SW480 (cell line): Measurements from ENCODE around the gene HOXD12.
A peak's percentile ranks its signal among the peaks of the same experiment; 100 is the strongest.

Source experiments
- DNase-seq: peaks from one replicate; pipeline ENCODE4 v3.0.0-alpha.2; 2016; ENCODE audit warnings: low spot score

HOXD12 gene

GRCh38 chr2:176092270-176093144 lies 7.1 kb upstream of the HOXD12 start, which contains the start of gene HOXD13:
HOXD13 (plus strand) TSS chr2:176092721; CDS start chr2:176092891, 170 bp downstream.
- DNase-seq = peak; percentile 41

GRCh38 chr2:176093145-176093897 lies 6.3 kb upstream of the HOXD12 start:
- DNase-seq = peak; percentile 67

- no peak for DNase-seq
Observed at GRCh38 chr2:176093898-176094249, 5.7 kb upstream of the HOXD12 start.

GRCh38 chr2:176094349-176094748 lies 5.2 kb upstream of the HOXD12 start:
- DNase-seq = no peak

DNA sequence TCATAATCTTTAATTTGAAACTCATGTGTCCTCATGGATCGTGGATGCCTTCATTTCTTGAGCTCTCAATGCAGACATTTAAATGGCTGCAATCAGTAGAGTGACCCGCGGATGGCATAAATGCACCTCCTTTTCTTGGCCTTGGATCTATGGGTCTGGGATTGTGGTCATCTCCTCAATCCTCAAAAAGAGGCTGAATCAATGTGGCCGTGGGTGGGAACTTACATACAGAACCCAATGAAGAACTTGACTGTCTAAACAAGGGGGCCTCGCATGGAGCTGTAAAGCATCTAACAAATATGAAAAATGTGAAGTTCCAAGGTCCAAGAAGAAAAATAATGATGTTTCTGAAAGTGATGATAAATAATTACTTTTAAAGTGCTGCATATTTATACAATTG lies 4.2 kb upstream of the HOXD12 start:
- no peak for DNase-seq

GRCh38 chr2:176096243-176096985 lies 3.2 kb upstream of the HOXD12 start:
- no peak for DNase-seq

DNA sequence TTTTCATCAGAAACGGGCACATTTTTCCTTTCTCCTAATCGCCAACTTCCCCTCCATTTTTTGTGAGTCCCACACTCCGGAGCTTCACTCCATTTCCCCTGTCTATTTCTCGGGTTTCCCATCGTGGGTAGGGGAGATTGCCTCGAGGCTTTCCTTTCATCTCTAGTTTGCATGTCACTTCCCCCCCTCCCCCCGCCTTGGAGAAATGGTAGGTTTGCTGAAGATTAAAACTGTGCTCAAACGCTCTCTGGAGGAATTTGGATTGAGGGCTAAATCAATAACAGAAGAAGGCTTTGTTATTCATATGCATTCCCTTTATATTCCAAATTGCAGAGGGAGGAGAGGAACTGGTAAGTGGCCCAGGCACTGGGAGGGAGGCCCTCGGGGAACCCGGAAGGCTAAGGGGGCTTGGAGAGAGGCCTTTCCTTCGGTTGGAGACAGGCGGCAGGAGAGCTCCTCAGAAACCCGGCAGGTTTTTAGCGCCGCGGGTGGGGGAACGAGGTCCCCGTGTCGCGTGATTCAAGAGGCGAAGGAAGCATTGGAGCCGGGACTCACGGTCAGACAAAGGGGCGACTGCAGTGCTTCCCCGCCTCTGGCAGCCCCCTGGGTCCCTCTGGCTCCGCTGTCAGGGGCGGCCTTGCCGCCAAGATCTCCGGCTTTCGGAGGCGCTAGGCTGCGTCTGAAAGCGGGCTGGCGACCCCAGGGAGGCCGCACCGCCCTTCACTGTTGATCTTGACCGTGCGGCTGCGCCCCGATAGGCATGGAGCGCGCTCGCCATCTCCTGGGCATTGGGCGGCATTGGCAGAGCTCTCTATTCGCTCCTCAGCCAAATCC lies 2.4 kb upstream of the HOXD12 start:
- peak; percentile 84 for DNase-seq

GRCh38 chr2:176097820-176098365 lies 1.7 kb upstream of the HOXD12 start:
- DNase-seq = no peak

DNA sequence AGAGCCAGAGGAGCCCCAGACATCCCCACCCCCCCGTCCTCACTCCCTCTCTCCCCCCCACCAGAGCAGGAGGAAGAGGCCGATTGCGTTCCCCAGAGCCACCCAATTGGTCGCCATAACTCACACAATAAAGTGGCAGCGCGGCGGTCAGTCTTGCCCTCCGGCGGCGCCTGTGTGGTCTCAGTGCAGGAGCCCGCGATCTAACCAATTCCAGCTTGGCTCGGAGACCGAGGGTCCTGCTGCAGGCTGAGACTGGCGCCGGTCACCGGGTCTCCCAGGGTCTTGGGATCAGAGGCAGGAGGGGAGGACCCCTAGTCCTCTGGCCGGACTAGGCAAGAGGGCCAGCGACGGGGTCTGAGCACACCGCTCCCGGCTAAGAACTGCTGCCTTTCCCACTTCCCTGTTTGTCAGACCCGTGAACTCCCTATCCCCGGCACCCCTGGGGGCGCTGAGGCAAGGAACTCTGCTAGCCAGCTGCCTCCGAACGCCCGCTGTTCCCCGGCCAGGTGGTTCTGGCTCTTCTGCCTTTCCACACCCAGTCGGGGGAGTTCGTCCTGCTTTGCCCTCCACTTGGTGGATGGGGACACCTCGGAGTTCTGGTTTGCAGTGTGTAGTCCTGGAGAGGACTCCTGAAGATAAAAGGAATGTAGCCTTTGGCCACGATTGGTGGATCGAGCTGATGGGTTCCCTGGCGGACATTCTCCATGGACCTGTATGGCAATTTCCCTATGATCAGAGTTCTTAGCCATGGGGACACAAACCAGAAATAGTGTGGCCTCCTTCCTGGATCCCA lies 1.0 kb upstream of the HOXD12 start:
- DNase-seq = no peak

DNA sequence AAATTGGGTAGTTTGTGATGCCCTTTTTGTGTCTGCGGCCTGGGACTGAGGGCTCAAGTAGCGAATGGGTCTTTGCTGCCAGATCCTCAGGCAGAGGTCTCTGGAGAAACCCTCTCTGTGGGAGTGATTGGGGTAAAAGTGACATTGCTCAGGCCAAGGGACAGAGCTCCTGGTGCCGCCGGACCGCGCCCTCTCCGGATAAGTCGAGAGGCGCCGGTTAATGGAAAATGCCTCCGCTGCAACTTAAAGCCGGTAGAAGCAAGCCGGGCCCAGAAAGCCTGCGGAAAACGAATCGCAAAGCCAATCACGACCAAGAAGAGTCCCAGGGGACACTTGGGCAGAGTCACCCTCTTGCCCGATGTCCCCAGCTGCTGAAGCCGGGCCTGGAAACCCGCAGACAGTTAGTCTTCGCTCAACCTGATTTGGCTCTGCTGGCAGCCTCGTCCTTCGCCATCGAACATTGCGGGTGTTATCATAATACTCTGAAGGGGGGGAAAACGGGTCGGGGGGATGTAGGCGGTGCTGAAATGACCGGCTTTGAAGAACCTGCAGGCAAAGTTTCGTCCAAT lies 352 bp upstream of the HOXD12 start:
- no peak for DNase-seq

DNA sequence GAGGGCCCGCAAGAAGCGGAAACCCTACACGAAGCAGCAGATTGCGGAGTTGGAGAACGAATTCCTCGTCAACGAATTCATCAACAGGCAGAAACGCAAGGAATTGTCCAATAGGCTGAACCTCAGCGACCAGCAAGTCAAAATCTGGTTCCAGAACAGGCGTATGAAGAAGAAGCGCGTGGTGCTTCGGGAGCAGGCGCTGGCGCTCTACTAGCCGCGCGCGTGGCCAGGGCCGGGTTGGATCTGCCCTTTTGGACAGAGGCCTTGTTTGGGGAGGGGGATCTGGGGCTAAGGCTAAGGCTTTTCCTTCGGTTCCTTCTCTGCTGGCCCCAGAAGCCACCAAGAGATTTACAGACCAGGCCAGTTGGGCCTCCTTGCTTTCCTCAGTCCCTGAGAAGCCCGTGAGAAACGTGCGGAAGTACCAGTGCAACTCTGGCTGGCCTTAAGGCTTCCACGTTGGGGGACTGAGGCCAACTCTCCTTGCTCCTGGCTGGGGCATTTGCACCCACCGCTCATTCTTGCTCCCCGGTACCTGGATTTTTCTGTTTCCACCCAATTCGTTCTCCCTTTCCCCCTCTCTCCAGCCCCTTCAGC lies 1.0 kb downstream of the HOXD12 start:
- no peak for DNase-seq

GRCh38 chr2:176101216-176101830 lies 1.7 kb downstream of the HOXD12 start:
- DNase-seq = no peak

- no peak for DNase-seq
Observed at GRCh38 chr2:176101842-176102241, 2.2 kb downstream of the HOXD12 start.

- no peak for DNase-seq
Observed at GRCh38 chr2:176102309-176102866, 2.8 kb downstream of the HOXD12 start.

GRCh38 chr2:176103194-176103593 lies 3.6 kb downstream of the HOXD12 start:
- no peak for DNase-seq

GRCh38 chr2:176103742-176104315 lies 4.2 kb downstream of the HOXD12 start:
- no peak for DNase-seq

DNA sequence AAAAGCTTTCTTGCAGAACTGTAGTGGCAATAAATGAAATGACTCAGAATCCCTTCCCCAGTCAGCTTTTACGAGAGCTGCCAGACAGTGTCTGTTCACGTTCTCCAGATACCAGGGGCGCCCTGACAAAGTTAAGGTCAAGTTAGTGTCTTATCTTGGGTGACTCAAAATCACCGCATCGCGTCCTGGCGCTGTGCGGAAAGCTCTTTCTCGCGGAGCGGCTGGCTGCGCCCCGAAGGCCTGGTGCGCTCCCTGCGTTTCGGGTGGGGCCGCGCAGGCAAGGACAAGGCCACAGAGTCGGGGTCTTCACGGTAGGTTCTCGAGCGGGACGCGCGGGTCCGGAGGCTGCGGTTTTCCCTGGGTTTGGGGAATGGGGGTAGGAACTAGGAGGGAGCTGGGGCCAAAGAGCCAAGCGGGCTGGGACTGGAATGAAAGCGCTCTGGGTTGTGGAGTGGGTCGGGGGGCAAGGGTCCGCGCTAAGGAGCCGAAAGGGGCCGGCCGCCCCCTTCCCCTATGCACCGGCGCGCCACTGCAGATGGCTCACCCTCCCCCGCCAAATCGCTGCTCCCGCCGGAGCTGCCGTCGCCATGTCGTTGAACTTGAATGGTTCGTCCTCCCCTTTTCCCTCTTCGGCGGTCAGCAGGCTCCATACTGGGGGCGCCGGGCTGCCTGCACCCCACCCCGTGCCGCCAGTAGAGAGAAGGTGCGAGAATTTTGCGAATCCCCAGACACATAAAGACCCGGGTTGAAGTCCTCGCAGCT lies 4.9 kb downstream of the HOXD12 start:
- peak; percentile 59 for DNase-seq
